ENCODE measurements around the gene TMEM59L.
"Not testable (repeated sequence)": the region's sequence is repeated elsewhere in the genome, so short reads cannot be mapped to it uniquely, and the experiment has no call there.

TMEM59L gene

DNA sequence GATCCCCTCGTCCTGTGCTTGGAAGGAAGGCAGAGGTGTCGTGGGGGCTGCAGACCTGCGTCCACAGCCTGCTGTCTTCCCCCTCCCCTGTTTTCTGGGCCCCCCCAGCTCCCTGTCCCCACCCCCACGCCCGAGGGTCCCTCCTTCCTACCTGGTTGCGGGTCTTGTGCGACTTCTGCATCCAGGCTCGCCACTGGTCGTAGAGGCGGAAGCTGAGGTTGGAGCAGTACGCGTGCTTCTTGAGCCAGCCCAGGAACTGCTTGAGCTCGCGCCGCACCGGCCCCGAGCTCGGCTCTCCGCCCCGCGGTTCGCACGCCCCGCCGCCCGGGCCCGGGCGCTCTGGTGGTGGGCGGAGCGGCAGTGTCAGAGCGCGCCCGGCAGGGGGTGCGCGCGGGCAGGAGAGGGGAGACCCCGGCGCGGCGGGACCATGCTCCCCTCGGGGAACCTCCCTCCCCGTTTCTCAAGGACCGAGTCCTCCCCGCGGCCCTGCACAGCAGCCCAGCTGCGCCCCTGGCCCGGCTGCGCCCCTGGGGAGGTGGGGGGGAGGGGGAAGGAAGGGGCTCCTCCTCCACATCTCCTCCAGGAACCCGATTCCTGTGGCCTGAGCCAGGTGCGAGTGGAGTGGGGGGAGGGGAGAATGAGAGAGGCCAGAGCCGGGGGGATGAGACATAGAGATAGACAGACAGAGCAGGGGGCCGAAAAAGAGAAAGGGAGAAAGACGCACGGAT lies 18.4 kb upstream of the TMEM59L start:
- DNase-seq (ENCODE audit: low read depth) = no peak

DNA sequence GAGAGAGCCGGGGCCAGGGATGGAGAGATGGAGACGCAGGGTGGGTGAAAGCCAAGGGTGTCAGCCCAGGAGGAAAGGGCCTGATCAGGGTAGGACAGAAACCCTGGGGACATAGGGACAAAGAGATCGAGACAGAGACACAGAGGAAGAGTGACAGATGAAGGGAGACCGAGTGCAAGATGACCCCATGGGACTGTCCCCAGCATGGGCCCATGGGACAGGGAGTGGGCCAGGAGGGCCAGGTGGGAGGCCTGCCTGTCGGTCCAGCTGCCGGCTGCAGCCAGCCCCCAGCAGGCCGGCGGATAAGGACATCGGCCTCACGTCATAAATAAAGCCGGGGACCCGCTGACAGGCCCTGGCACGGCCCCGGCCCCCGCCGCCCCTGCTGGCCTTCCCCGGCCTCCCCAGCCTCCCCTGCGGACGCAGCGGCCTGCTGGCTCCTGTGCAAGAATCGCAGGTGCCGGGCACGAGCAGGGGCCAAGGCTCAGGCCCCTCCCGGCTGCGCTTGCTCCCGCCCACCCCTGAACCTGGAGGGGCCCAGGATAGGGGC lies 17.8 kb upstream of the TMEM59L start:
- DNase-seq (ENCODE audit: low read depth) = no peak

- no peak for DNase-seq (ENCODE audit: low read depth)
These were observed 17.2 kb upstream of the TMEM59L start for GRCh38 chr19:18595475-18595874.

- no peak for DNase-seq (ENCODE audit: low read depth)
These were observed 15.9 kb upstream of the TMEM59L start for GRCh38 chr19:18596752-18597157.

GRCh38 chr19:18597809-18598660 lies 14.6 kb upstream of the TMEM59L start:
- DNase-seq (ENCODE audit: low read depth) = no peak

GRCh38 chr19:18599485-18599884 lies 13.2 kb upstream of the TMEM59L start:
- no peak for DNase-seq (ENCODE audit: low read depth)

DNA sequence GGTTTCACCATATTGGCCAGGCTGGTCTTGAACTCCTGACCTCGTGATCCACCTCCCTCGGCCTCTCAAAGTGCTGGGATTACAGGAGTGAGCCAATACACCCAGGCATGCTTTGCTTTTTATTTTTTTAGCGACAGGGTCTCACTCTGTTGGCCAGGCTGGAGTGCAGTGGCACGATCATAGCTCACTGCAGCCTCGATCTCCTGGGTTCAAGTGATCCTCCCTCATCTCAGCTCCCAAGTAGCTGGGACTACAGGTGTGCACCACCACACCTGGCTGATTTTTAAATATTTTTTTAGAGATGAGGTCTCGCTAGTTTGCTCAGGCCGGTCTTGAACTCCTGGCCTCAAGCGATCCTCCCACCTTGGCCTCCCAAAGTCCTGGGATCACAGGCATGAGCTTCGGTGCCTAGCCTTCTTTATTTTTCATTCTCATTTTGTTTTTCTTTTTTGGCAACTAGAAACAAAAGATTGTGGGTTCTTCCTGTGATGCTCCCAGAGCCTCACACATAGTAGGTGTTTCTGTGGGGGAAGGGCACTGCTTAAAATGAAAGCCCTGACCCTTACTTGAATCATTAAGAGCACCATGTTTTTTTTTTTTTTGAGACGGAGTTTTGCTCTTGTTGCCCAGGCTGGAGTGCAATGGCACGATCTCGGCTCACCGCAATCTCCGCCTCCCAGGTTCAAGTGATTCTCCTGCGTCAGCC lies 11.8 kb upstream of the TMEM59L start:
- not testable (repeated sequence) for DNase-seq (ENCODE audit: low read depth)

DNA sequence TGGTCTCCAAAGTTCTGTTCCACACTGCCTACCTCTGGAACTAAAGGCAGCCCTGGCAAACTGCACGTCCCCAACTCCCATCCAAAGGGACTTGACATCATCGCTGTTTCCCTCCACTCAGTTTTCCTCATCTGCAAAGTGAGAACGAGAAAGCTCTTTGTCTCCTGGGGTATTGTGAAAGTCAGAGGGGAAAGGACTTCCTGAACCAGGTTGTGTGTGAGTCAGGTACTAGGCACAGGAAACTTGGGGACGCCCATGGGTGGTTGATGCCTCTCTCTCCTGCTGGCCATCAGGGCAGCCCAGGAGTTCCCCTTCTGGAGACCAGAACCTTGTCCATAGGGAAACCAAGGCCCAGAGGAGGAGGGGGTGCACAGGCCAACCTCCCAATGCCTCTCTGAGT lies 10.8 kb upstream of the TMEM59L start:
- no peak for DNase-seq (ENCODE audit: low read depth)

DNA sequence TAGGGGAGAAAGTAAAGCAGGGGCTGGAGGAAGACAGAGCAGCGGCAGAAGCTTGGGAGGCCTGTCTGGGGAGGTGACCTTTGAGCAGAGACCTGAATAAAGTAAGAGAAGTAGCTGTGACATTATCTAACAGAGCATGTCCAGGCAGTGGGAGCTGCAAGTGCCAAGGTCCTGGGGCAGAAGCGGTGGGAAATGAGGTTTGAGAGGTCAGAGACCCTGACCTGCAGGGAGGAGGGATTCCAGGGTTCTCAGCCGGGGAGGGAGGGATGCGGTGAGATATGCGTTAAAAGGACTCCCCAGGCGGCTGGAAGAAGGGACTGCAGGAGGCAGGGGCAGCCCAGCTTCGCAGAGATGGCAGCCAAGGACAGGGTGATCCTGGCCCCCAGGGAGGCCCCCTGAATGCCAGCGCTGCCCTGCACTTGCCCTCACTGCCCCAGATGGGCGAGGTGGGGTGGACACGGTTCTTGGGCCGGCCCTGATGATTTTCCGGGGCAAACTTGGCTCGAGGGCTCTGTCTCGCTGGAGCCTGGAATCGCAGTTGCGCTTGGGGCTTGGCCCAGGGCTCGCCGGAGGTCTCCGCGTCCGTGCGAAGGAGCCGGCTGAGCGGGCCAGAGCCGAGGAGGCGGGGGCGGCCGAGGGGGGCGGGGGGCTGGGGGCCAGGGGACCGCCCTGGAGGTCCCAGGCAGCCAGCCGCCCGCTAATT lies 9.3 kb upstream of the TMEM59L start:
- no peak for DNase-seq (ENCODE audit: low read depth)

GRCh38 chr19:18603958-18604819 lies 8.5 kb upstream of the TMEM59L start:
- DNase-seq (ENCODE audit: low read depth) = no peak

GRCh38 chr19:18604820-18605159 lies 7.9 kb upstream of the TMEM59L start:
- no peak for DNase-seq (ENCODE audit: low read depth)

DNA sequence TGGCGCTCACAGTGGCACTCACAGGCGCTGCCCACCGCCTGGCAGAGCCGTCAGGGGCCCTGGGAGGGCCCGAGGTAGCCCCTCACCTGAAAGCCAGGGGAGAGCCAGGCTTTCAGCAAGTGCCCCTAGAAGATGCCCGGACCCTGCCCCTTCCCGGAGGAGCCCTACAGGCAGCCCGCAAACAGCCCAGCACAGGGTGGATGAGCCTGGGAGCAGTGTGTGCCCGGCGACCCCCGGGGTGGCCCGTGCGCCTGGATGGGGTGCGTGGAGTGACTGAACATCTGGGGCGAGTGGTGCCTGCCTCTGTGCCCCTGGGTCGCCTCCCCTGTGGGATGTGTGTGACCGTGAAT lies 7.5 kb upstream of the TMEM59L start:
- no peak for DNase-seq (ENCODE audit: low read depth)

GRCh38 chr19:18605546-18606280 lies 7.0 kb upstream of the TMEM59L start:
- DNase-seq (ENCODE audit: low read depth) = no peak

DNA sequence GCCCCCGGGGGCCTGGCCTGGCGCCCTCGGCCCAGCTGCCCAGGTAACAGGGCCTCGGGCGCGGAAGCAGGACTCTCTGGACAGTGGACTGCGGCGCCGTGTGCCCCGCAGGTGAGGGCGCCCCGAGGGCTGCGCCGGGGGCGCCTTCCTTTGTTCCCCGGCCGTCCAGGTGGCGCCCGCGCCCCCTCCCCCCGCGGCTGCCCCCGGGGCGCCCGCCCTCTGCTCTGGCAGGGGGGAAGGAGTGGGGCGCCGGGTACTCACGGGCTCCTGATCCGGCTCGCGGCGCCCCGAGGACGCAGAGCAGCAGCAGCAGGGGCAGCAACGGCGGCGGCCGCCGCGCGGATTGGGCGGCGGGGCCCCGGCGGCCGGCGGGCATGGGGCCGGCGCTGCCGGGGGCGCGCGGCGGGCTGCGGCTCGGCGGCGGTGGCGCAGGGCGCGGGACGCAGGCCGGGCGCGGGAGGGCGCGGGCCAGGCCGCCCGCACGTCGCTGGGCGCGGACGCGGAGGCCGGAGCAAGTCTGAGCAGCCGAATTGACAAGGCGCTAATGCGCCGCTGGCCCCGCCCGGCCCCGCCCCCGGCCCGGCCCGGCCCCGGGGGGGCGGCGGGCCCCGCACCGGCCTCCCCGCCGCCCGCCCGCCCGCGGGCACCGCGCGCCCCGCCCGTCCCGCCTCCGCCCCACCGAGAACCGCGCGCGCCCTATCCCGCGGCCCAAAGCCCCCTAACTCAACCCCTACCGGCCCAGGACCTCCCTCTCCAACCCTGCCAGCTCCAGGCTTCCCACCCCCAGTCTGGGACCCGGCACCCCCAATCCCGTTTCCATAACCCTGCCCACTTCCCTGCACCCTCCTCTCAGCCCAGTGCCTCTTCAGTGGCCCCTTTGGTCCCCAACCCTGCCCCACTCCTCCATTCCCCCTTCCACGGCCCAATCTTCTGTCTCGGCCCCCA lies 6.1 kb upstream of the TMEM59L start, which contains the start of gene CRLF1:
Gene CRLF1, minus strand, starts transcription at position 519 of the 945 bp plus-strand sequence. Its CDS starts 143 bp downstream, at position 376.
- DNase-seq (ENCODE audit: low read depth) = no peak

DNA sequence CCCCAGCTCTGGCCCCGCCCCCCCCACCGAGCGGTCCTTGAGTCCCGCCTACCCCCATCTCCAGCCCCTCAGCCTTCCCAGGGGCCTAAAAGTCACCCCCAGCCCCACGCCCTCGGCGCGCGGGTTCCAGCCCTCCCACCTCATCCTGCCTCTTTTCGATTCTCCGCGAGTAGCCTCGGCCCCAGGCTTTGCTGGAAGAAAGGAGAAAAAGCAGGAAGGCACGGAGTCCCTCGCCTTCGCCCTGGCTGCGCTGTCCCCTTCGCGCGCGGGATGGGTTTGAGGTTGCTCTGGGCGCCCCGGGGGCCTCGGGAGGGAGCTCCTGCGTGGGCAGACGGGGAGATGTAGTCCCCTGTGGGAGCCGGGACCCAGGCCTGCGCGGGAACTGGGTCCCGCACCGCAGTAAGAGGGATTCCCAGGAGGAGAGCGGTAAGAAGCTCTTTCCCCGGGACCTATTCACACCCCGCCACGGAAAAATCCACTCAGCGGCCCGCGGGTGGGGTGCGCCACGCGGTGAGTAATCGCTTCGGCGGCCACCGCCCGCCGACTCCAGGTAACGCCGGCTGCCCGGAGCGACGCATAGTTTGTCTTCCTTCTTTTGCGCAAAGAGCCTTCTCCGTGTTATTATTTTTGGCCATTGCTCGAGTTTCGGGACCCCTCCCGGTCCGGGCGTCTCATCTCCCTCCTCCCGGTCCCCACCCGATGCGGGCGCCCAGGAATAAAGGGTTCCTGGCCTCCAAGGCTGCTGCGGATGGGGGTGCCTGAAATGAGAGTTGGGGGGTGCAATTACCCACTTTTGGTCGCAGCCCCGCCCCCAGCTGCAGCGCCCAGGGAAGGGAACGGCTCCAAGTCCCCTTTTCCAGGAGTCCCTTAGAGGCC lies 5.2 kb upstream of the TMEM59L start:
- DNase-seq (ENCODE audit: low read depth) = no peak

GRCh38 chr19:18608102-18608804 lies 4.4 kb upstream of the TMEM59L start:
- DNase-seq (ENCODE audit: low read depth) = no peak
